SU-DHL-6 (cell line): Measurements from ENCODE around the gene EFHC2.

Source experiments
- EZH2phosphoT487 ChIP-seq: fragments of 200-600 bp; sonication (generic), shearing (Covaris generic); conservative IDR thresholded peaks from 2 replicates; pipeline ENCODE4 v1.6.1; 2018; ENCODE audit warnings: mild to moderate bottlenecking, antibody characterized with exemption, low read length, moderate library complexity, mixed read lengths
- TF ChIP-seq, protein P1 (sequence below): fragments of 200-600 bp; sonication (generic); IDR thresholded peaks from one replicate; pipeline ENCODE4 v1.5.1; 2017; ENCODE audit warnings: antibody characterized with exemption, mild to moderate bottlenecking, low read length, moderate library complexity; ENCODE audit not compliant: insufficient read depth, poor library complexity, severe bottlenecking

DNA sequence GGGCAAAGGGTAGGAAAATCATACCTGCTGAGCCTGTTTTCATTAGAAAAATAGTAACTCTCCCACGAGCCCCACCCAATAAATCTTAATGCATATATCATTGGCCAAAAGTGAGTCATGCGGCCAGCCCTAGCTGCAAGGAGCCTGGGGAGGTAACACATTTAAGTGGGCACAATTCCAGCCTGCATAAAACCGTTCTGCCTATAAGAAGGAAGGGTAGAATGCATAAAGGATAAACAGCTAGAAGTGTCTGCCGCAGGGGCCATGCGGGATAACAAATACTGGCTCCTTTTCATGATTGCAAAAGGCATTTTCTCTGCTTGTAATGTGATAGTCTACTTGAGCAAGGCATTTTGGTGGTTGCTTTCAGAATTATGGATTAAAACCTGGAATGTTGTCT is 37.1 kb downstream of the EFHC2 start:
- TF ChIP-seq EZH2phosphoT487: no peak
- TF ChIP-seq, protein P1, sequence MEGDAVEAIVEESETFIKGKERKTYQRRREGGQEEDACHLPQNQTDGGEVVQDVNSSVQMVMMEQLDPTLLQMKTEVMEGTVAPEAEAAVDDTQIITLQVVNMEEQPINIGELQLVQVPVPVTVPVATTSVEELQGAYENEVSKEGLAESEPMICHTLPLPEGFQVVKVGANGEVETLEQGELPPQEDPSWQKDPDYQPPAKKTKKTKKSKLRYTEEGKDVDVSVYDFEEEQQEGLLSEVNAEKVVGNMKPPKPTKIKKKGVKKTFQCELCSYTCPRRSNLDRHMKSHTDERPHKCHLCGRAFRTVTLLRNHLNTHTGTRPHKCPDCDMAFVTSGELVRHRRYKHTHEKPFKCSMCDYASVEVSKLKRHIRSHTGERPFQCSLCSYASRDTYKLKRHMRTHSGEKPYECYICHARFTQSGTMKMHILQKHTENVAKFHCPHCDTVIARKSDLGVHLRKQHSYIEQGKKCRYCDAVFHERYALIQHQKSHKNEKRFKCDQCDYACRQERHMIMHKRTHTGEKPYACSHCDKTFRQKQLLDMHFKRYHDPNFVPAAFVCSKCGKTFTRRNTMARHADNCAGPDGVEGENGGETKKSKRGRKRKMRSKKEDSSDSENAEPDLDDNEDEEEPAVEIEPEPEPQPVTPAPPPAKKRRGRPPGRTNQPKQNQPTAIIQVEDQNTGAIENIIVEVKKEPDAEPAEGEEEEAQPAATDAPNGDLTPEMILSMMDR: no peak
